Ovary (tissue), 3 donors: ENCODE results near the gene FOXN4.

Source experiments
- CTCF ChIP-seq, 3 donors: fragments of 450-650 bp in 2 of 3; fragments of 200-600 bp in 1 of 3; IDR thresholded peaks; one replicate each; pipeline versions ENCODE4 v1.5.1 to v1.8.0; 2016 to 2022; ENCODE audit warnings: antibody characterized with exemption in 3 of 3, mild to moderate bottlenecking in 1 of 3
- EP300 ChIP-seq: sonication (generic); formaldehyde crosslinking; IDR thresholded peaks from one replicate; pipeline ENCODE4 v1.6.1; 2017; ENCODE audit warnings: antibody characterized with exemption
- POLR2A ChIP-seq: fragments of 450-650 bp; IDR thresholded peaks from one replicate; pipeline ENCODE4 v1.6.1; 2017; ENCODE audit warnings: antibody characterized with exemption, mild to moderate bottlenecking, moderate library complexity
- donor health status: DM: no; HTN: no; CAD: no.

GRCh38 chr12:109279525-109279924, 29.6 kb downstream of the FOXN4 start:
- TF ChIP-seq CTCF (IDR thresholded peaks at IDR 0.05) (no peak), POLR2A (no peak), EP300 (no peak)
